Lower leg skin (tissue), 3 donors: ENCODE results near the gene DEFB108B.
"Not testable (repeated sequence)": the region's sequence is repeated elsewhere in the genome, so short reads cannot be mapped to it uniquely, and the experiment has no call there.

Experiments
- CTCF ChIP-seq, 3 donors: fragments of 450-650 bp; IDR thresholded peaks; one replicate each; pipeline ENCODE4 v1.5.1; 2016; ENCODE audit warnings: antibody characterized with exemption in 3 of 3, mild to moderate bottlenecking in 3 of 3, moderate library complexity in 2 of 3
- POLR2A ChIP-seq, 2 donors: fragments of 450-650 bp; IDR thresholded peaks; one replicate each; pipeline ENCODE4 v1.6.1; 2016 to 2017; ENCODE audit warnings: antibody characterized with exemption in 2 of 2, mild to moderate bottlenecking in 1 of 2, moderate library complexity in 1 of 2

- TF ChIP-seq CTCF, POLR2A (IDR thresholded peaks at IDR 0.05): not testable (repeated sequence)
Observed at GRCh38 chr11:71855880-71856279, 22.9 kb downstream of the DEFB108B start.
